Fibroblast of lung (primary cell): Measurements from ENCODE around the gene PYGB.

ENCODE experiments used
- EZH2 ChIP-seq: IDR thresholded peaks from 2 replicates; pipeline ENCODE4 v1.5.1; 2012; ENCODE audit warnings: low read length, control low read depth, mild to moderate bottlenecking; ENCODE audit errors: missing control alignments
- TF ChIP-seq, protein P1 (sequence below), 2 donors: IDR thresholded peaks in 1 of 2; conservative IDR thresholded peaks in 1 of 2; 1 replicate in 1 of 2; 2 replicates in 1 of 2; pipeline ENCODE4 v1.5.1; 2011 to 2012; ENCODE audit warnings: low read length in 2 of 2, control low read depth in 1 of 2, inconsistent platforms in 1 of 2, low read depth in 1 of 2, mild to moderate bottlenecking in 1 of 2

- no peak for TF ChIP-seq EZH2
- TF ChIP-seq, protein P1, sequence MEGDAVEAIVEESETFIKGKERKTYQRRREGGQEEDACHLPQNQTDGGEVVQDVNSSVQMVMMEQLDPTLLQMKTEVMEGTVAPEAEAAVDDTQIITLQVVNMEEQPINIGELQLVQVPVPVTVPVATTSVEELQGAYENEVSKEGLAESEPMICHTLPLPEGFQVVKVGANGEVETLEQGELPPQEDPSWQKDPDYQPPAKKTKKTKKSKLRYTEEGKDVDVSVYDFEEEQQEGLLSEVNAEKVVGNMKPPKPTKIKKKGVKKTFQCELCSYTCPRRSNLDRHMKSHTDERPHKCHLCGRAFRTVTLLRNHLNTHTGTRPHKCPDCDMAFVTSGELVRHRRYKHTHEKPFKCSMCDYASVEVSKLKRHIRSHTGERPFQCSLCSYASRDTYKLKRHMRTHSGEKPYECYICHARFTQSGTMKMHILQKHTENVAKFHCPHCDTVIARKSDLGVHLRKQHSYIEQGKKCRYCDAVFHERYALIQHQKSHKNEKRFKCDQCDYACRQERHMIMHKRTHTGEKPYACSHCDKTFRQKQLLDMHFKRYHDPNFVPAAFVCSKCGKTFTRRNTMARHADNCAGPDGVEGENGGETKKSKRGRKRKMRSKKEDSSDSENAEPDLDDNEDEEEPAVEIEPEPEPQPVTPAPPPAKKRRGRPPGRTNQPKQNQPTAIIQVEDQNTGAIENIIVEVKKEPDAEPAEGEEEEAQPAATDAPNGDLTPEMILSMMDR (conservative IDR thresholded peaks at IDR 0.05 in 1 of 2, IDR thresholded peaks at IDR 0.05 in 1 of 2; ENCODE audit: low read depth in 1 of 2, low read length in 2 of 2) = no peak
Observed at GRCh38 chr20:25289886-25290597, 42.2 kb downstream of the PYGB start.
